Endothelial cell of umbilical vein (primary cell): ENCODE results near the gene ZC3H7A. TPM values are rescaled to one million over a fixed set of nuclear protein-coding genes. Genes with fewer than 3 reads are reported as not detected.

Experiments
- BruUV-seq: library from RNA; stranded (reverse); fragments of 400-500 nt; replicated peaks from 2 replicates; lab custom pipeline; 2021; lab: Mats Ljungman, UMichigan
- CTCF ChIA-PET: fragments of 300-600, 350-600 bp; sonication (Branson Sonifier 250); formaldehyde crosslinking; loops from one replicate; lab custom pipeline; 2021; ENCODE audit warnings: antibody characterized with exemption, inconsistent platforms; lab: Charles Lee
- POLR2A ChIA-PET: fragments of 300-600, 350-600 bp; sonication (Branson Sonifier 250); formaldehyde crosslinking; loops from one replicate; lab custom pipeline; 2021; ENCODE audit warnings: antibody characterized with exemption, inconsistent platforms; lab: Charles Lee
- DNase-seq: peaks from one replicate; pipeline ENCODE4 v3.0.0-alpha.2; 2011; ENCODE audit warnings: low read depth, low spot score
- FAIRE-seq: peaks from 2 replicates; lab custom pipeline; 2011; peaks lifted over from hg19 to GRCh38; lab: Jason Lieb, UNC
- H2AFZ ChIP-seq: 2 replicates; pipeline ENCODE4 v1.6.0; 2012; ENCODE audit warnings: low read depth, low read length, control low read depth, inconsistent platforms
- H3K27ac ChIP-seq: 2 replicates; pipeline ENCODE4 v1.5.1; 2011; ENCODE audit warnings: low read depth, mild to moderate bottlenecking, control low read depth, low read length, moderate library complexity; ENCODE audit not compliant: insufficient read depth
- H3K27me3 ChIP-seq, 2 experiments: 2 replicates each; pipeline versions ENCODE4 v1.6.0 to v1.6.1; 2011; ENCODE audit warnings: low read length in 2 of 2, mixed read lengths in 1 of 2; ENCODE audit not compliant: control insufficient read depth in 2 of 2, insufficient read depth in 2 of 2
- H3K36me3 ChIP-seq, 2 experiments: 2 replicates in 1 of 2; 3 replicates in 1 of 2; pipeline ENCODE4 v1.5.1; 2011; ENCODE audit warnings: low read length in 2 of 2, mild to moderate bottlenecking in 1 of 2, moderate library complexity in 1 of 2; ENCODE audit not compliant: control insufficient read depth in 2 of 2, insufficient read depth in 2 of 2; ENCODE audit errors: extremely low read depth in 1 of 2
- H3K4me1 ChIP-seq: 3 replicates; pipeline ENCODE4 v1.5.1; 2011; ENCODE audit warnings: mild to moderate bottlenecking, low read length; ENCODE audit not compliant: control insufficient read depth, insufficient read depth; ENCODE audit errors: extremely low read depth
- H3K4me2 ChIP-seq: 2 replicates; pipeline ENCODE4 v1.6.1; 2011; ENCODE audit warnings: low read length, control low read depth, mixed read lengths; ENCODE audit not compliant: insufficient read depth
- H3K4me3 ChIP-seq, 3 experiments: fragments of 200-600 bp in 1 of 3; sonication (generic), shearing (Covaris generic) in 1 of 3; replicated peaks in 1 of 3; 2 replicates each; pipeline ENCODE4 v1.5.1; 2011 to 2016; ENCODE audit warnings: control low read depth in 3 of 3, low read length in 3 of 3, mild to moderate bottlenecking in 2 of 3, inconsistent platforms in 1 of 3, low read depth in 1 of 3, moderate library complexity in 1 of 3; ENCODE audit not compliant: insufficient read depth in 1 of 3
- H3K79me2 ChIP-seq: 2 replicates; pipeline ENCODE4 v1.6.0; 2012; ENCODE audit warnings: low read length, inconsistent platforms; ENCODE audit not compliant: control insufficient read depth, insufficient read depth
- H3K9ac ChIP-seq: replicated peaks from 2 replicates; pipeline ENCODE3; 2011; ENCODE audit warnings: low read length, control low read depth; ENCODE audit not compliant: insufficient read depth; ENCODE audit errors: extremely low read depth
- H3K9me1 ChIP-seq: replicated peaks from 3 replicates; pipeline ENCODE4 v1.6.0; 2011; ENCODE audit warnings: mild to moderate bottlenecking, low read length; ENCODE audit not compliant: control insufficient read depth, insufficient read depth; ENCODE audit errors: extremely low read depth
- H3K9me3 ChIP-seq: replicated peaks from 2 replicates; pipeline ENCODE4 v1.5.1; 2012; ENCODE audit warnings: low read length, inconsistent platforms; ENCODE audit not compliant: control insufficient read depth, insufficient read depth
- H4K20me1 ChIP-seq: replicated peaks from 2 replicates; pipeline ENCODE3; 2011; ENCODE audit warnings: mild to moderate bottlenecking, low read length; ENCODE audit not compliant: control insufficient read depth, insufficient read depth; ENCODE audit errors: extremely low read depth
- EZH2 ChIP-seq: IDR thresholded peaks from 2 replicates; pipeline ENCODE4 v1.6.1; 2012; ENCODE audit warnings: borderline replicate concordance, low read depth, mild to moderate bottlenecking, moderate library complexity, low read length, inconsistent platforms; ENCODE audit not compliant: severe bottlenecking
- FOS ChIP-seq: IDR thresholded peaks from 2 replicates; pipeline ENCODE4 v1.6.1; 2011; ENCODE audit warnings: mild to moderate bottlenecking, low read length, moderate library complexity, borderline replicate concordance; ENCODE audit not compliant: insufficient read depth
- GATA2 ChIP-seq: IDR thresholded peaks from 2 replicates; pipeline ENCODE4 v1.7.0; 2011; ENCODE audit warnings: low read depth, mild to moderate bottlenecking, moderate library complexity, mixed read lengths, low read length; ENCODE audit not compliant: insufficient read length, insufficient read depth
- JUN ChIP-seq: IDR thresholded peaks from 2 replicates; pipeline ENCODE4 v1.6.1; 2011; ENCODE audit warnings: borderline replicate concordance, low read depth; ENCODE audit not compliant: insufficient read length, insufficient read depth
- MYC ChIP-seq: IDR thresholded peaks from one replicate; pipeline ENCODE4 v1.6.1; 2011; ENCODE audit warnings: mild to moderate bottlenecking, low read depth, low read length
- POLR2A ChIP-seq: IDR thresholded peaks from 2 replicates; pipeline ENCODE4 v1.6.1; 2012; ENCODE audit warnings: low read depth, mild to moderate bottlenecking, control low read depth, low read length
- POLR2AphosphoS5 ChIP-seq: IDR thresholded peaks from 2 replicates; pipeline ENCODE4 v1.6.1; 2012; ENCODE audit warnings: low read depth, mild to moderate bottlenecking, control low read depth, low read length, moderate library complexity; ENCODE audit not compliant: insufficient read depth
- dilution Hi-C: fragments of 300-500 bp; cut with MboI; formaldehyde crosslinking; loops from one replicate; pipeline ENCODE4 v1.15.0; 2019; ENCODE audit warnings: low sequenced_read_pairs; ENCODE audit not compliant: extremely low pct_ligation_motif_present
- intact Hi-C: fragments of 100-400 bp; cut with micrococcal nuclease; formaldehyde crosslinking; loops from one replicate; pipeline ENCODE4 v1.10.0; 2022
- polyA plus RNA-seq, 4 experiments: library from polyadenylated mRNA; depleted of rRNA in 3 of 4; stranded (reverse) in 3 of 4; unstranded in 1 of 4; fragments of >200 nt; gene quantifications; 2 replicates each; pipeline versions ENCODE4 v1.2.1 to v1.2.3, GENCODE V29; 2011 to 2012; ENCODE audit warnings: missing spikeins in 1 of 4
- total RNA-seq: library from RNA; stranded (reverse); gene quantifications from 2 replicates; pipeline ENCODE4 v1.2.3, GENCODE V29; 2021
- TF ChIP-seq, protein P1 (sequence below): IDR thresholded peaks from 2 replicates; pipeline ENCODE4 v1.6.1; 2011; ENCODE audit not compliant: insufficient read depth, insufficient read length
- TF ChIP-seq, protein P2 (sequence below), 2 donors: IDR thresholded peaks; 1 replicate in 1 of 2; 2 replicates in 1 of 2; pipeline ENCODE4 v1.5.1; 2011; ENCODE audit warnings: low read length in 2 of 2, mild to moderate bottlenecking in 2 of 2, moderate library complexity in 2 of 2, control low read depth in 1 of 2, inconsistent platforms in 1 of 2, low read depth in 1 of 2; ENCODE audit not compliant: insufficient read depth in 1 of 2; ENCODE audit errors: extremely low read depth in 1 of 2

Gene ZC3H7A
- total and polyA plus RNA-seq, 2 donors (not counting 3 experiments of a cell fraction or from before 2014, with no cell fraction given): 44.1 to 78.0 TPM

DNA sequence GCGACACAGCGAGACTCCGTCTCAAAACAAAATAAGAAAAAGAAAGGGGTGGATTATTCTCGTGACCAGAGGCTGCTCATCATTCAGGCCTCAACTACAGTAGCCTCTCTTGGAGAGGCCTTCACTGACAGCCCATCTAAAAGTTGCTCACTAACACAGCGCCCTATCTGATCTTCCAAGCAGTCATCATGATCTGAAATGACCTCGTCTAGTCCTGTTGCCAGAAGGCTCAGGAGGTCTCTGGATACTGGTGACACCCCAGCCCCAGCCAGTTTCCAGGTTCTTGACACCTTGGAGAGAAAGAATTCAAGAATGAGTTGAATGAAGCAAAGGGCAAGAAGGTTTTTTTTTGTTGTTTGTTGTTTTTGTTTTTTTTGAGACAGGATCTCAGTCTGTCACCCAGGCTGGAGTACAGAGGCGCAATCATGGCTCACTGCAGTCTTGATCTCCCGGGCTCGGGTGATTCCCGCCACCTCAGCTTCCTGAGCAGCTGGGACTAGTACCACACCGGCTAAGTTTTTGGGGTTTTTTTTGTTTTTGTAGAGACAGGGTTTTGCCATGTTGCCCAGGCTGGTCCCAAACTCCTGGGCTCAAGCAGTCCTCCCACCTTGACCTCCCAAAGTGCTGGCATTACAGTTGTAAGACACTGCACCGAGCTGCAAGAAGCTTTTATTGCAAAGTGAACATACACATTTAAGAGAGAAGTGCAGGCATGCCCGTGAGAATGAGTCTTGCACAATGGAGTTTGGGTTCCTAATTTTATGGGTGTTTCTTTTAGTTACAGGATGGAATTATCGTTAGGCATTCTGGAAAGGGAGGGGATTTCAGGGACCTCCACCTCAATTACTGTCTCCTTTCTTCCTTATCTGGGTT lies 2.7 kb upstream of the ZC3H7A start:
- ChIA-PET CTCF (no interaction called here), POLR2A (no interaction called here)
- H2AFZ ChIP-seq: no peak overlapping the region
- peaks cover 0 to 3% of the 10 kb centered on the region in 2 experiments for H3K36me3 ChIP-seq
- no peaks in the 10 kb centered on the region for H3K9me1 ChIP-seq
- H3K9me3 ChIP-seq: no peaks in the 10 kb centered on the region
- BruUV-seq: no TSS peak
- no peak overlapping the region for H3K4me3 ChIP-seq
- H4K20me1 ChIP-seq: no peaks in the 10 kb centered on the region
- TF ChIP-seq POLR2A: no peak
- no peak for TF ChIP-seq EZH2
- no peak for TF ChIP-seq MYC
- TF ChIP-seq, protein P1, sequence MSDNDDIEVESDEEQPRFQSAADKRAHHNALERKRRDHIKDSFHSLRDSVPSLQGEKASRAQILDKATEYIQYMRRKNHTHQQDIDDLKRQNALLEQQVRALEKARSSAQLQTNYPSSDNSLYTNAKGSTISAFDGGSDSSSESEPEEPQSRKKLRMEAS: no peak
- no peak for TF ChIP-seq FOS
- DNase-seq (no peak), FAIRE-seq (no peak)
- no peak overlapping the region for H3K4me2 ChIP-seq
- H3K79me2 ChIP-seq: peaks cover 36% of the 10 kb centered on the region
- intact Hi-C loops: no loop called here
- no peak overlapping the region for H3K9ac ChIP-seq
- no peak overlapping the region for H3K27ac ChIP-seq
- dilution Hi-C loops: no loop called here
- peaks cover 25% of the 10 kb centered on the region for H3K4me1 ChIP-seq
- no peaks in the 10 kb centered on the region for H3K27me3 ChIP-seq

DNA sequence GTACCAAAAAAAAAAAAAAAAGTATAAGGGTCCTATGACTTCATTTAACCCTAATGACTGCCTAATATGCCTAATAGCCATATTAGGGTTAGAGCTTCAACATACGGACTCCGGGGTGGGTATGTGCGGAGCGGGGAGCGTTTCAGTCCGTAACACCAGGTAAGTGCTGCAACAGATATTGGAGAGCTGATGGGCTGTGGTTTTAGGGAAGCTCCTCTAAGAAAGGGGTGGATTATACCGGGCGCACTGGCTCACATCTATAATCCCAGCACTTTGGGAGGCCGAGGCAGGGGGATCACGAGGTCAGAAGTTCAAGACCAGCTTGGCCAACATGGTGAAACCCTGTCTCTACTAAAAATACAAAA lies 1.9 kb upstream of the ZC3H7A start:
- Histone ChIP-seq H4K20me1 (no peaks in the 10 kb centered on the region), H3K4me2 (peak overlapping the region; percentile 88), H3K9ac (no peak overlapping the region), H3K36me3 (peaks cover 0 to 4% of the 10 kb centered on the region in 2 experiments), H3K9me1 (no peaks in the 10 kb centered on the region), H3K79me2 (peaks cover 43% of the 10 kb centered on the region), H3K27me3 (no peaks in the 10 kb centered on the region), H3K4me3 (no peak overlapping the region), H2AFZ (no peak overlapping the region), H3K9me3 (no peaks in the 10 kb centered on the region), H3K4me1 (peaks cover 30% of the 10 kb centered on the region), H3K27ac (no peak overlapping the region)
- intact Hi-C loops: no loop called here
- DNase-seq (no peak), FAIRE-seq (no peak)
- dilution Hi-C loops: no loop called here
- BruUV-seq: no TSS peak
- TF ChIP-seq MYC (no peak), FOS (no peak), GATA2 (no peak), JUN (no peak), POLR2AphosphoS5 (no peak), POLR2A (no peak), EZH2 (no peak)
- TF ChIP-seq, protein P2, sequence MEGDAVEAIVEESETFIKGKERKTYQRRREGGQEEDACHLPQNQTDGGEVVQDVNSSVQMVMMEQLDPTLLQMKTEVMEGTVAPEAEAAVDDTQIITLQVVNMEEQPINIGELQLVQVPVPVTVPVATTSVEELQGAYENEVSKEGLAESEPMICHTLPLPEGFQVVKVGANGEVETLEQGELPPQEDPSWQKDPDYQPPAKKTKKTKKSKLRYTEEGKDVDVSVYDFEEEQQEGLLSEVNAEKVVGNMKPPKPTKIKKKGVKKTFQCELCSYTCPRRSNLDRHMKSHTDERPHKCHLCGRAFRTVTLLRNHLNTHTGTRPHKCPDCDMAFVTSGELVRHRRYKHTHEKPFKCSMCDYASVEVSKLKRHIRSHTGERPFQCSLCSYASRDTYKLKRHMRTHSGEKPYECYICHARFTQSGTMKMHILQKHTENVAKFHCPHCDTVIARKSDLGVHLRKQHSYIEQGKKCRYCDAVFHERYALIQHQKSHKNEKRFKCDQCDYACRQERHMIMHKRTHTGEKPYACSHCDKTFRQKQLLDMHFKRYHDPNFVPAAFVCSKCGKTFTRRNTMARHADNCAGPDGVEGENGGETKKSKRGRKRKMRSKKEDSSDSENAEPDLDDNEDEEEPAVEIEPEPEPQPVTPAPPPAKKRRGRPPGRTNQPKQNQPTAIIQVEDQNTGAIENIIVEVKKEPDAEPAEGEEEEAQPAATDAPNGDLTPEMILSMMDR (IDR thresholded peaks at IDR 0.05; ENCODE audit: extremely low read depth in 1 of 2, insufficient read depth in 1 of 2, low read depth in 1 of 2, low read length in 2 of 2): no peak
- TF ChIP-seq, protein P1: no peak
- CTCF ChIA-PET: interaction anchor here (1.2 to 3.3 kb wide), 4 partner anchors 12 to 269 kb away, joined by 4 to 29 read pairs (median 12); no protein-coding TSS in a partner anchor
- POLR2A ChIA-PET: no interaction called here
